ENCODE measurements around the gene RANBP9.

- TF ChIP-seq CTCF (conservative IDR thresholded peaks at IDR 0.05) (no peak), ZFX (IDR thresholded peaks at IDR 0.05) (no peak)
Measured at GRCh38 chr6:13671548-13672127, 40.0 kb downstream of the RANBP9 start.

All from C4-2B (cell line).